K562 (cell line): ENCODE measurements around the gene KIAA0513. TPM values are rescaled to one million over a fixed set of nuclear protein-coding genes. Genes with fewer than 3 reads are reported as not detected.
A peak's percentile ranks its signal among the peaks of the same experiment; 100 is the strongest.

Source experiments
- AFF1 ChIP-seq, 2 experiments: fragments of 450-650 bp; IDR thresholded peaks; 2 replicates each; pipeline ENCODE4 v1.6.1; 2018; ENCODE audit warnings: mild to moderate bottlenecking in 2 of 2, low read depth in 1 of 2; ENCODE audit not compliant: partially characterized antibody in 2 of 2
- CREB3L1 ChIP-seq: fragments of 450-650 bp; IDR thresholded peaks from 2 replicates; pipeline ENCODE4 v1.6.1; 2014; ENCODE audit warnings: low read depth, mild to moderate bottlenecking, moderate library complexity, borderline replicate concordance
- DMBX1 ChIP-seq: fragments of 250-450 bp; sonication (Bioruptor Pico); IDR thresholded peaks from 2 replicates; pipeline ENCODE4 v1.8.0; 2022; ENCODE audit warnings: inconsistent platforms, mild to moderate bottlenecking, moderate library complexity, borderline replicate concordance
- FOXK1 ChIP-seq: sonication (generic); formaldehyde crosslinking; IDR thresholded peaks from 2 replicates; pipeline ENCODE4 v1.8.0; 2022; ENCODE audit warnings: missing genetic modification reagents, mild to moderate bottlenecking, borderline replicate concordance
- HMG20A ChIP-seq: fragments of 450-650 bp; formaldehyde crosslinking; conservative IDR thresholded peaks from 2 replicates; pipeline ENCODE4 v1.4.0; 2020; ENCODE audit warnings: mild to moderate bottlenecking, mixed read lengths
- NFE2L1 ChIP-seq: fragments of 450-650 bp; IDR thresholded peaks from 2 replicates; pipeline ENCODE4 v1.6.1; 2016; ENCODE audit warnings: missing genetic modification characterization, low read depth, mild to moderate bottlenecking, missing compliant biosample characterization, moderate library complexity, borderline replicate concordance
- POLR2AphosphoS5 ChIP-seq: IDR thresholded peaks from 2 replicates; pipeline ENCODE4 v1.6.1; 2011; ENCODE audit warnings: mild to moderate bottlenecking, low read depth, low read length, moderate library complexity; ENCODE audit not compliant: control insufficient read depth, insufficient read depth
- RBM39 ChIP-seq: fragments of 200-400 bp; formaldehyde crosslinking; optimal IDR thresholded peaks from 2 replicates; pipeline ENCODE3; 2018; ENCODE audit warnings: low read depth, low read length
- SP1 ChIP-seq: sonication (generic); formaldehyde crosslinking; IDR thresholded peaks from 2 replicates; pipeline ENCODE4 v1.8.1; 2022; ENCODE audit warnings: mild to moderate bottlenecking, missing genetic modification reagents
- SREBF2 ChIP-seq: sonication (generic); formaldehyde crosslinking; IDR thresholded peaks from 2 replicates; pipeline ENCODE4 v1.4.0; 2020; ENCODE audit warnings: mild to moderate bottlenecking, missing genetic modification reagents
- STAG1 ChIP-seq: sonication (generic); formaldehyde crosslinking; IDR thresholded peaks from 2 replicates; pipeline ENCODE4 v1.5.0; 2020; ENCODE audit warnings: missing genetic modification reagents, borderline replicate concordance
- U2AF2 ChIP-seq: fragments of 200-400 bp; formaldehyde crosslinking; optimal IDR thresholded peaks from 2 replicates; pipeline ENCODE3; 2017; ENCODE audit warnings: low read depth, mild to moderate bottlenecking, low read length
- ZC3H4 ChIP-seq: sonication (generic); formaldehyde crosslinking; IDR thresholded peaks from 2 replicates; pipeline ENCODE4 v1.9.0; 2021; ENCODE audit warnings: missing genetic modification reagents, borderline replicate concordance
- ZHX1 ChIP-seq: fragments of 150-350 bp; conservative IDR thresholded peaks from 2 replicates; pipeline ENCODE4 v1.6.1; 2014; ENCODE audit warnings: low read length
- ZKSCAN3 ChIP-seq: fragments of 250-450 bp; sonication (Bioruptor Pico); IDR thresholded peaks from 2 replicates; pipeline ENCODE4 v1.4.0; 2020
- ZNF212 ChIP-seq: fragments of 450-650 bp; formaldehyde crosslinking; IDR thresholded peaks from 2 replicates; pipeline ENCODE4 v1.4.0; 2020; ENCODE audit warnings: mild to moderate bottlenecking
- ZNF224 ChIP-seq: sonication (generic); formaldehyde crosslinking; IDR thresholded peaks from 2 replicates; pipeline ENCODE4 v1.8.0; 2022; ENCODE audit warnings: mild to moderate bottlenecking, missing genetic modification reagents
- ZNF347 ChIP-seq: fragments of 450-650 bp; formaldehyde crosslinking; IDR thresholded peaks from 2 replicates; pipeline ENCODE4 v1.4.0; 2020; ENCODE audit warnings: low read depth, mild to moderate bottlenecking, moderate library complexity
- ZNF444 ChIP-seq: fragments of 250-450 bp; sonication (Bioruptor Pico); IDR thresholded peaks from 2 replicates; pipeline ENCODE4 v1.4.0; 2020; ENCODE audit warnings: mild to moderate bottlenecking, moderate library complexity
- ZNF696 ChIP-seq: fragments of 250-450 bp; sonication (Bioruptor Pico); conservative IDR thresholded peaks from 2 replicates; pipeline ENCODE4 v1.4.0; 2020; ENCODE audit warnings: mild to moderate bottlenecking, moderate library complexity
- ZNF766 ChIP-seq: fragments of 200-800 bp; sonication (Bioruptor generic); conservative IDR thresholded peaks from 2 replicates; pipeline ENCODE4 v1.6.1; 2016; ENCODE audit warnings: missing genetic modification characterization, missing compliant biosample characterization
- polyA plus RNA-seq, 8 experiments: library from polyadenylated mRNA; depleted of rRNA in 4 of 8; stranded (reverse) in 5 of 8; unstranded in 3 of 8; fragments of >200 nt; fragmentation: Nextera tagmentation in 2 of 8; fragmentation: Illumina TruSeq in 1 of 8; extraction: Ambion mirVana in 2 of 8; extraction: Trizol in 1 of 8; gene quantifications; 2 replicates each; pipeline versions ENCODE4 v1.2.1 to v1.2.3, GENCODE V29; 2011 to 2014; ENCODE audit warnings: inconsistent platforms in 1 of 8, missing spikeins in 1 of 8
- total RNA-seq, 7 experiments: library from RNA; depleted of rRNA in 6 of 7; stranded (reverse); fragments of >200 nt in 6 of 7; fragmentation: Illumina TruSeq in 2 of 7; extraction: Trizol in 2 of 7; gene quantifications; 2 replicates each; pipeline versions ENCODE4 v1.2.1 to v1.2.3, GENCODE V29; 2011 to 2021; ENCODE audit warnings: low replicate concordance in 1 of 7

KIAA0513 gene
- total and polyA plus RNA-seq, 9 of the 15 experiments (the other 6 are each of a cell fraction or from before 2014, with no cell fraction given) = 0.18 to 13.7 (median 10.2) TPM

- TF ChIP-seq ZNF444 = no peak
- TF ChIP-seq U2AF2 = no peak
- no peak for TF ChIP-seq POLR2AphosphoS5
- TF ChIP-seq SP1 (CRISPR knock-in tag) = peak; percentile 85
- TF ChIP-seq DMBX1 (CRISPR knock-in tag) = no peak
- TF ChIP-seq ZNF696 (CRISPR knock-in tag) = no peak
- TF ChIP-seq ZNF766 (CRISPR knock-in tag) = no peak
- TF ChIP-seq RBM39 = no peak
- peak; percentile 96 for TF ChIP-seq STAG1
- no peak for TF ChIP-seq ZNF347 (CRISPR knock-in tag)
- TF ChIP-seq AFF1 (IDR thresholded peaks at IDR 0.05; ENCODE audit: low read depth in 1 of 2, partially characterized antibody in 2 of 2) = peak; percentile 71 to 85
- TF ChIP-seq ZC3H4 = no peak
- no peak for TF ChIP-seq CREB3L1
- TF ChIP-seq NFE2L1 (tag) = no peak
- TF ChIP-seq FOXK1 = peak; percentile 27; the same call in 1 of the 2 replicates
- no peak for TF ChIP-seq SREBF2 (CRISPR knock-in tag)
- no peak for TF ChIP-seq ZNF224 (CRISPR knock-in tag)
- no peak for TF ChIP-seq ZNF212 (CRISPR knock-in tag)
- TF ChIP-seq ZHX1 = no peak
- TF ChIP-seq ZKSCAN3 (CRISPR knock-in tag) = no peak
- no peak for TF ChIP-seq HMG20A
Observed at GRCh38 chr16:85114909-85115567, 87.4 kb downstream of the KIAA0513 start (continued).
